Vagina (tissue), 2 donors: Measurements from ENCODE around the gene PPP1CA.

Source experiments
- POLR2A ChIP-seq, 2 donors: fragments of 450-650 bp; IDR thresholded peaks; one replicate each; pipeline ENCODE4 v1.6.1; 2017; ENCODE audit warnings: antibody characterized with exemption in 2 of 2, mild to moderate bottlenecking in 2 of 2, moderate library complexity in 2 of 2
- POLR2AphosphoS5 ChIP-seq, 2 donors: sonication (generic); formaldehyde crosslinking; IDR thresholded peaks; one replicate each; pipeline ENCODE4 v1.9.0; 2017; ENCODE audit warnings: antibody characterized with exemption in 2 of 2, mild to moderate bottlenecking in 2 of 2, low read depth in 1 of 2; ENCODE audit not compliant: insufficient read depth in 1 of 2
- TF ChIP-seq, protein P1 (sequence below), 3 experiments: fragments of 450-650 bp in 2 of 3; fragments of 200-600 bp in 1 of 3; sonication (generic) in 1 of 3; IDR thresholded peaks; one replicate each; pipeline ENCODE4 v1.5.1; 2017 to 2019; ENCODE audit warnings: antibody characterized with exemption in 3 of 3, mild to moderate bottlenecking in 2 of 3, moderate library complexity in 2 of 3

DNA sequence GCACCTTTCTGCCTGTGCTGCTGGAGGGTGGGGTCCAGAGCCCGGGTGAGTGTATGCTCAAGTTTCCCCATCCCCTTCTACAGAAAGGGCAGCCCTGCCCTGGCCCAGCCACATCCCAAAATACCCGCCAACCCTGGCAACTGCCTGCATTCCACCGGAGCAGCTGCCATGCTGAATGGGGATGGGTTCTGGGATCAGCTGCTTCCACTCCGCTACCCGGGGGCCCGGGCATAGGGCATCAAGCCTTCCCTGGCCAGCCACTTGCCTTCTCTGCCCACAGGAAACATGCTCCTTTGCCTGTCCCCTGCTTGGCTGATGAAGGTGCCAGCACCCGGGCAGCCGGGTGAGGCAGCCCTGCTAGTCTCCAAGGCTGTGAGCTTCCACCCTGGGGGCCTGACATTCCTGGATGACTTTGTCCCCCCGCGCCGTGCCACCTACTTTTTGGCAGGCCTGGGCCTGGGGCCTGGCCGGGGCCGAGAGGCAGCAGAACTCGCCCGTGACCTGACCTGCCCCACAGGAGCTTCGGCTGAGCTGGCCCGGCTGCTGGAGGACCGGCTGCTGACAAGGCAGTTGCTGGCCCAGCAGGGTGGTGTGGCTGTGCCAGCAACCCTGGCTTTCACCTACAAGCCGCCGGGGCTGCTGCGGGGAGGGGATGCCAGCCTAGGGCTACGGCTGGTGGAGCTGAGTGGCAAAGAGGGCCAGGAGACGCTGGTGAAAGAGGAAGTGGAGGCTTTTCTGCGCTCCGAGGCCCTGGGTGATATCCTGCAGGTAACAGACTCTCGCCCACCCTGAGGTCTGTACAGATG is 17.0 kb upstream of the PPP1CA start:
- TF ChIP-seq POLR2A (IDR thresholded peaks at IDR 0.05) (no peak), POLR2AphosphoS5 (IDR thresholded peaks at IDR 0.05; ENCODE audit: insufficient read depth in 1 of 2, low read depth in 1 of 2) (no peak)
- TF ChIP-seq, protein P1, sequence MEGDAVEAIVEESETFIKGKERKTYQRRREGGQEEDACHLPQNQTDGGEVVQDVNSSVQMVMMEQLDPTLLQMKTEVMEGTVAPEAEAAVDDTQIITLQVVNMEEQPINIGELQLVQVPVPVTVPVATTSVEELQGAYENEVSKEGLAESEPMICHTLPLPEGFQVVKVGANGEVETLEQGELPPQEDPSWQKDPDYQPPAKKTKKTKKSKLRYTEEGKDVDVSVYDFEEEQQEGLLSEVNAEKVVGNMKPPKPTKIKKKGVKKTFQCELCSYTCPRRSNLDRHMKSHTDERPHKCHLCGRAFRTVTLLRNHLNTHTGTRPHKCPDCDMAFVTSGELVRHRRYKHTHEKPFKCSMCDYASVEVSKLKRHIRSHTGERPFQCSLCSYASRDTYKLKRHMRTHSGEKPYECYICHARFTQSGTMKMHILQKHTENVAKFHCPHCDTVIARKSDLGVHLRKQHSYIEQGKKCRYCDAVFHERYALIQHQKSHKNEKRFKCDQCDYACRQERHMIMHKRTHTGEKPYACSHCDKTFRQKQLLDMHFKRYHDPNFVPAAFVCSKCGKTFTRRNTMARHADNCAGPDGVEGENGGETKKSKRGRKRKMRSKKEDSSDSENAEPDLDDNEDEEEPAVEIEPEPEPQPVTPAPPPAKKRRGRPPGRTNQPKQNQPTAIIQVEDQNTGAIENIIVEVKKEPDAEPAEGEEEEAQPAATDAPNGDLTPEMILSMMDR (IDR thresholded peaks at IDR 0.05): no peak
